HG02571 (cell line): ENCODE data around the gene TAF11L14.
"Not testable (repeated sequence)": the region's sequence is repeated elsewhere in the genome, so short reads cannot be mapped to it uniquely, and the experiment has no call there.

Experiments used
- ATAC-seq: cut with Tn5 transposase; IDR thresholded peaks from one replicate; pipeline ENCODE4 v1.9.1; 2021; ENCODE audit warnings: mild to moderate bottlenecking, moderate library complexity; ENCODE audit not compliant: unreplicated experiment

Gene TAF11L14

DNA sequence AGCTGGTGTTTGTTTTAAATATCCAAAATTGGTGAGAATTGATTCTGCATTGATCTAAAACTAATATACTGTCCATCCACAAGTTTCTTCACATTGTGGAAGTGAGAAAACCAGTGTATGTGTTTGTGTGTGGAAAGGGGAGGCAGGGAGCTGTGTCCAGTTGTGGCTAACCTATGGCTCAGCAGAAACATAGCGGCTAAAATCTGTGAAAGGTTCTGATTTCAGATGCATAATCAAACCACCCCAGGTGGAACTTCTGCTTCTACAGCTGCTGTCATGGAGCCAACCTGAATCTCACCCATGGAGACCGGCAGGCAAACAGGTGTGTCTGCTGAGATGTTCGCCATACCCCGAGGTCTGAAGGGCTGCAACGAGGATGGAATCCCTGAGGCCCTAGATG is at the start of gene TAF11L14:
TAF11L14 (plus strand) TSS at position 301 of the 400 bp plus-strand sequence.
- no peak for ATAC-seq

DNA sequence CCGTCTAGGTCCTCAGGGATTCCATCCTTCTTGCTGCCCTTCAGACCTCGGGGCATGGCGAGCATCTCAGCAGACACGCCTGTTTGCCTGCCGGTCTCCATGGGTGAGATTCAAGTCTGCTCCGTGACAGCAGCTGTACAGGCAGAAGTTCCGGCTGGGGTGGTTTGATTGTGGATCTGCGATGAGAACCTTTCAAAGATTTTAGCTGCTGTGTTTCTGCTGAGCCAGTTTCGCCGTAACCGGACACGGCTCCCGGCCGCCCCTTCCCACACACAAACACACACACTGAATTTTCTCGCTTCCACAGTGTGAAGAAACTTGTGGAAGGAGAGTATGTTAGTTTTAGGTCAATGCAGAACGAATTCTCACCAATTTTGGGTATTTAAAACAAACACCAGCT is 48.6 kb upstream of the TAF11L14 start, which contains the start of gene TAF11L7:
TAF11L7 (minus strand) TSS at position 101 of the 400 bp plus-strand sequence.
- not testable (repeated sequence) for ATAC-seq

GRCh38 chr5:17590860-17591259 is 43.4 kb upstream of the TAF11L14 start, which contains the start of gene TAF11L8:
Gene TAF11L8, minus strand, starts transcription at chr5:17590960.
- not testable (repeated sequence) for ATAC-seq

GRCh38 chr5:17594255-17594654 is 40.0 kb upstream of the TAF11L14 start, which contains the start of gene TAF11L9:
Gene TAF11L9, minus strand, starts transcription at chr5:17594394.
- ATAC-seq: not testable (repeated sequence)

GRCh38 chr5:17597728-17598127 is 36.5 kb upstream of the TAF11L14 start, which contains the start of gene TAF11L10:
Gene TAF11L10, minus strand, starts transcription at chr5:17597828.
- ATAC-seq: not testable (repeated sequence)

GRCh38 chr5:17603880-17604279 is 30.4 kb upstream of the TAF11L14 start, which contains the start of gene TAF11L11:
Gene TAF11L11, plus strand, starts transcription at chr5:17604183.
- not testable (repeated sequence) for ATAC-seq

DNA sequence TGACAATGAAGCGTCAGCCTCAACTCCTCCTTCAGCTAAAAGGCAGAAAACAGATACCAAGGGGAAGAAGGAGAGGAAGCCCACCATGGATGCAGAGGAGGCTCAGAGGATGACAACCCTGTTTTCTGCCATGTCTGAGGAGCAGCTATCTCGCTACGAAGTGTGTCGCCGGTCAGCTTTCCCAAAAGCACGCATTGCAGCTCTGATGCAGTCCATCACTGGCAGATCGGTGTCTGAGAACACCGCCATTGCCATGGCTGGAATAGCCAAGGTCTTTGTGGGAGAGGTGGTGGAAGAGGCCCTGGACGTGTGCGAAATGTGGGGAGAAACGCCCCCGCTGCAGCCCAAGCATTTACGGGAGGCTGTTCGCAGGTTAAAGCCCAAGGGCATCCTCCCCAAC is 29.3 kb upstream of the TAF11L14 start:
- ATAC-seq: no peak

DNA sequence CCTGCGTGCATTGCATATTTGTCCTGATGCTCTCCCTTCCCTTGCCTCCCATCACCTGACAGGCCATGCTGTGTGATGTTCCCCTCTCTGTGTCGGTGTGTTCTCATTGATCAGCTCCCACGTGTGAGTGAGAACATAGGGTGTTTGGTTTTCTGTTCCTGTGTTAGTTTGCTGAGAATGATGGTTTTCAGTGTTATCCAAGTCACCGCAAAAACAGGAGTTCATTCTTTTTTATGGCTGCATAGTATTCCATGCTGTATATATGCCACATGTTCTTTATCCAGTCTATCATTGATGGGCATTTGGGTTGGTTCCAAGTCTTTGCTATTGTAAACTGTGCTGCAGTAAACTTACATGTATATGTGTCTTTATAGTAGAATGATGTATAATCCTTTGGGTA is 26.8 kb upstream of the TAF11L14 start:
- ATAC-seq: not testable (repeated sequence)

GRCh38 chr5:17610092-17610491 is 24.2 kb upstream of the TAF11L14 start, which contains the start of gene TAF11L12:
Gene TAF11L12, plus strand, starts transcription at chr5:17610392.
- ATAC-seq: not testable (repeated sequence)

DNA sequence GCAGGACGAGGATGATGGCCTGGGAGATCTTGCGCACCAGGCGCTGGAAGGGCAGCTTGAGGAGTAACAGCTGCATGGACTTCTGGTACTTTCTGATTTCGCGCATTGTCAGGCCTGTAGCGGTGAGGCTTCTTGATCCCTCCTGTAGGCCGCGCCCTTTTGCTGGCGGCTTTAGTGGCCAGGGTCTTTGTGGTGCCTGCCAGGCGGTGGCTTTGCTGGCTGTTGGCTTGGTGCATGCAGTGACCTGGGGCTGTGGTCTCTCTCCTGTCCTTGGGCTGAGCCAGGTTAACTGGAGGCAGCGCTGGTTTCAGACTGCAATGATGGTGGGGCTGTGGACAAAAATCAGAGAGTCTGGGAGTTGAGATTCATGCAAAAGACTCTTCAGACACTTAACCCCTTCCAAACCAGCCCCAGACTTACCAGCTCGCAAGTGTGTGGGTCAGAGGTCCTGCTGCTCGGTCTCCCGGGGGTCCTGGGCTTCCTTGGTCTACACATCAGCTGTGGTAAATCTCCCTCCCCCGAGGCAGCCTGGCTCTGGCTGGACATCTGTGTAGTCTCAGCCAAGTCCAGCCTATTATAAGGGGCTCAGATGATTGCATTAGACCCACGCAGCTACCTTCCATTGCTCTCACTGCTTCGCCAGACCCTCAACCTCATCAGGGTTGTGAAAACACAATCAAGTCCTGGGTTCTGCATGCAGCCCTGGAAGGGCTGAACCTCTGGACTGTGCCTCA is 19.2 kb upstream of the TAF11L14 start:
- ATAC-seq: no peak

- ATAC-seq: no peak
Measured at GRCh38 chr5:17619354-17619753, 14.9 kb upstream of the TAF11L14 start.

DNA sequence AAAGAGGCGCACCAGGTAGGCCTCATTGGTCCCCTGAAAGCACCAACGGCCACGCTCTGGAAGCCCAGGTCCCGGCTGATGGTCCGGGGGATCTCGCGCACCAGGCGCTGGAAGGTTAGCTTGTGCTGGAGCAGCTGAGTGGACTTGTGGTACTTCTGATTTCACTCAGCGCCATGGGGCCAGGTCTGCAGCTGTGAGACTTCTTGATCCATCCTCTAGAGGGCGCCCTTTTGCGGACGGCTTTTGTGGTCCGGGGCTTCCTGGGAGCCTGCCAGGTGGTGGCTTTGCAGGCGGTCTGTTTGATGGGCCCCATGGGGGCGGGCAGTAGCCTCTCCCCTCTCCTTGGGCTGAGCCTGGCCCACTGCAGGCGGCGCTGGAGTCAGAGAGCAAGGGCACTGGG is 13.6 kb upstream of the TAF11L14 start:
- ATAC-seq: no peak

GRCh38 chr5:17625686-17626085 is 8.6 kb upstream of the TAF11L14 start:
- ATAC-seq: no peak

DNA sequence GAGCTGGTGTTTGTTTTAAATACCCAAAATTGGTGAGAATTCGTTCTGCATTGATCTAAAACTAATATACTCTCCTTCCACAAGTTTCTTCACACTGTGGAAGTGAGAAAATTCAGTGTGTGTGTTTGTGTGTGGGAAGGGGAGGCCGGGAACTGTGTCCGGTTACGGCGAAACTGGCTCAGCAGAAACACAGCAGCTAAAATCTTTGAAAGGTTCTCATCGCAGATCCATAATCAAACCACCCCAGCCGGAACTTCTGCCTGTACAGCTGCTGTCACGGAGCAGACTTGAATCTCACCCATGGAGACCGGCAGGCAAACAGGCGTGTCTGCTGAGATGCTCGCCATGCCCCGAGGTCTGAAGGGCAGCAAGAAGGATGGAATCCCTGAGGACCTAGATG is 2.5 kb upstream of the TAF11L14 start, which contains the start of gene TAF11L13:
TAF11L13 (plus strand) TSS at position 301 of the 400 bp plus-strand sequence.
- not testable (repeated sequence) for ATAC-seq

DNA sequence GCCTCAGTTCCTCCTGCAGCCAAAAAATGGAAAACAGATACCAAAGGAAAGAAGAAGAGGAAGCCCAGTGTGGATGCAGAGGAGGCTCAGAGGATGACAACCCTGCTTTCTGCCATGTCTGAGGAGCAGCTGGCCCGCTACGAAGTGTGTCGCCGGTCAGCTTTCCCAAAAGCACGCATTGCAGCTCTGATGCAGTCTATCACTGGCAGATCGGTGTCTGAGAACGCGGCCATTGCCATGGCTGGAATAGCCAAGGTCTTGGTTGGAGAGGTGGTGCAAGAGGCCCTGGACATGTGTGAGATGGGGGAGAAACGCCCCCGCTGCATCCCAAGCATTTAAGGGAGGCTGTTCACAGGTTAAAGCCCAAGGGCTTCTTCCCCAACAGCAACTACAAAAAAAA is 15.0 kb downstream of the TAF11L14 start:
- ATAC-seq: not testable (repeated sequence)

- ATAC-seq: not testable (repeated sequence)
Measured at GRCh38 chr5:17655201-17655759, 21.0 kb downstream of the TAF11L14 start.

DNA sequence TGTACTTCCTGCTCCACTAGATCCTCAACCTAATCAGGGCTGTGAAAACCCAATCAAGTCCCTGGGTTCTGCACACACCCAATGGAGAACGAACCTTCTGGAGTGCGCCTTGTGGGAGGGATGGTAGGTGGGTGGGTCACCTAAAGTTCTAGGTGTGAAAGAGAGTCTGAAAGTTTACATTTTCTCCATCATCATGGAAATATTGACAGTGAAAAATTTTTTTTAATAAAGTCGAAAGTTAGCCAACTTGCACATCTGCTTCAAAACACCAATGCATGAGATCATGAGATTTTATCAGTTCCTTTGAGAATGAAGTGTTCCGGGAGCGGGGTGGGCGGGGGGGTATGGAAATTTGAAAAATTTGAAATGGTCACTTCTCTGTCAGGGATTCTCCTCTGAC is 21.7 kb downstream of the TAF11L14 start:
- no peak for ATAC-seq

- ATAC-seq: no peak
Measured at GRCh38 chr5:17663182-17663581, 28.9 kb downstream of the TAF11L14 start.

DNA sequence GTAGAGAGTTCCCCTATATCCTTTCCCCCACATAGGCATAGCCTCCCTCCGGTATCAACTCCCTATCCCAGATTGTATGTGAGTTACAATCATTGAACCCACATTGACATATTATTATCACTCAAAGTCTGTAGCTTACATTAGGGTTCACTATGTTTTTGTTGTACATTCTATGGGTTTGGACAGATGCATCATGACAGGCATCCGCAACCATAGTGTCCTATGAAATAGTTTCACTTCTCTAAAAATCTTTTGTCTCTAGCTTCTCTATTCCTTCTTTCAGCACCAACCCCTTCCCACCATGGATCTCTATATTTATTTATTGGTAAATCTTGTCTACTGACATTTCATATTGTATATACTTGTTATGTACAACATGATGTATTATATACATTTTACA is 31.6 kb downstream of the TAF11L14 start:
- ATAC-seq: no peak

GRCh38 chr5:17666726-17667235 is 32.5 kb downstream of the TAF11L14 start:
- ATAC-seq: no peak

GRCh38 chr5:17670353-17670752 is 36.1 kb downstream of the TAF11L14 start:
- no peak for ATAC-seq
